Activated CD4-positive, alpha-beta T cell treated with anti-CD3 and anti-CD28 coated beads, Interleukin-2, amount 50 U/mL, for 1 hour (primary cell): ENCODE data around the gene CYP2W1.
"Not testable (repeated sequence)": the region's sequence is repeated elsewhere in the genome, so short reads cannot be mapped to it uniquely, and the experiment has no call there.

Experiments
- DNase-seq: peaks from one replicate; pipeline ENCODE4 v3.0.0-alpha.2; 2020

The CYP2W1 gene

DNA sequence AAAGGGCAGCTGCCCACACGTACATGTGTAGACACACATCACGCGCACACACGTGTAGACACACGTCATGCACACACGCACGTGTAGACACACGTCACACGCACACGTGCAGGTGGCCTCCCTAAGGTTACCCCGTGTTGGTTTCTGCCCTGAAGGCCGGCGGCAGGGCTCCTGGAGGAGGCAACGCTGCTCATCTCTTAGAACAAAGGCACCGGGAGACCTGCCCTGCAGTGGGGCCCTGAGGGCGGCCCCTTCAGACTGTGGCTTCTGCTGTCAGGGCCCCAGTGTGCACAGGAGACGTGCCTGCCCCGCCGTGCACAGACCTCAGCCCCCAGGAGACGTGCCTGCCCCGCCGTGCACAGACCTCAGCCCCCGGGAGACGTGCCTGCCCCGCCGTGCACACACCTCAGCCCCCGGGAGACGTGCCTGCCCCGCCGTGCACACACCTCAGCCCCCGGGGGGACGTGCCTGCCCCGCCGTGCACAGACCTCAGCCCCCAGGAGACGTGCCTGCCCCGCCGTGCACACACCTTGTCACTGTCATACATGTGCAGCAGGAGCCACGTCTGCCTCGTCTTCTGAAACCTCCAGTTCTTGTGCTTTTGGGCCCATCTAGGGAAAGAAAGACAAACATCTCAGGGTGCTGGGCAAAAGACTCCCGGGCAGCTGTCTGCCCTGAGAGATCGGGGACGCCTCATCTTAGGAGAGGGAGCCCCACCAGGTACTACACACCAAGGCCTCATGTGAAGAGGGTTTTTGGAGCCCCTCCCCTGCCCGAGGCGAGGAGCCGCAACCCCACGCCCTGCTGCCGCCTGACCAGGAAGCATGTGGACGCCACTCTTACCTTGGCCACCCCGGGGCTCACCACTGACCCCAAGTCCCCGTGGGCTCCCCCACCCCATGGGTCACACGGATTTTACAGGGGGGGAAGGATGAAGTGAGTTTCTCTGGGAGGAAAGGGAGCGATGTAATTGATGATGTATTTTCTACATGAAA lies 17.3 kb downstream of the CYP2W1 start:
- DNase-seq: no peak

- DNase-seq: not testable (repeated sequence)
Measured at GRCh38 chr7:1001069-1001770, 18.2 kb downstream of the CYP2W1 start.

- not testable (repeated sequence) for DNase-seq
Measured at GRCh38 chr7:1002026-1002425, 19.0 kb downstream of the CYP2W1 start.

DNA sequence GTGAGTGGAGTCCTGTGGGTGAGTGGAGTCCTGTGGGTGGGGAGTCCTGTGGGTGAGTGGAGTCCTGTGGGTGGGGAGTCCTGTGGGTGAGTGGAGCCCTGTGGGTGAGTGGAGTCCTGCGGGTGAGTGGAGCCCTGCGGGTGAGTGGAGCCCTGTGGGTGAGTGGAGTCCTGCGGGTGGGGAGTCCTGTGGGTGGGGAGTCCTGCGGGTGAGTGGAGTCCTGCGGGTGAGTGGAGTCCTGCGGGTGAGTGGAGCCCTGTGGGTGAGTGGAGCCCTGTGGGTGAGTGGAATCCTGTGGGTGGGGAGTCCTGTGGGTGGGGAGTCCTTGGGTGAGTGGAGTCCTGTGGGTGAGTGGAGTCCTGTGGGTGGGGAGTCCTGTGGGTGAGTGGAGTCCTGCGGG lies 19.5 kb downstream of the CYP2W1 start:
- DNase-seq: not testable (repeated sequence)

DNA sequence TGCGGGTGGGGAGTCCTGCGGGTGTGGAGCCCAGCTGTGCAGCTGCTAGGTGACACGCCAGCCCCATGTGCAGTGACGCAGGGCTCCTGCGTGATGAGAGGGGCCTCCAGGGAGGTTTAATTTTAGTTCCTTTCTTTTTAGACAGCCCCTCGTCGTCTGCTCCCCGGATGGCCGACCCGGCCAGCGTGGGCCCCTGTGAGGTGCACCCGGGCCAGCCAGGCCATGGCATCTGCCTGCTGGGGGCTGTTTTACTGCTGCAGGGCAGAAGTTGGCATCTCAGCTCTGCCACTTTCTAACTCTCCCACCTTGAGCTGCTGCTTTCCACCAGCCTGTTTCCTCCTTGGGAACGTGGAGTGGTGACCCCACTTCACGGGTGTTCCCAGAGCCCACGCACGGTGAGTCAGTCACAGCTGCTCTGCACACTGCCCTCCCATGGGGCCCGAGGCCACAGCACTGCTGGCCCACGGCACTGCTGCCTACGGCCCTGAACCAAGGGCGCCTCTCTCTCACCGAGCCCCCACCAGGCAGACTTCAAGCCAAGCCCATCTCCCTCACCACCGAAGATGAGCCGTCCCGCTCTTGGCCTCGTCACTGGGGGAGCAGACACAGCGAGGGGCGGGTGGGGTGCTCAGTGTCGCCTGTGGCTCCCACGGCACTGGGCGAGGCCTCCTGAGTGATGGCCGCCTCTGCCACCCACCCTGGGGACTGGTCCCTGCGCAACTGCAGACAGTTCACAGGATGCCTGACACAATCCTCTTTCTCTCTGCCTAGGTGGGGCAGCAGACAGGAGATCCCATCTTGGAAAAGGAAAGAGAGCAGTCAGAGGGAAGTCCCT lies 21.3 kb downstream of the CYP2W1 start:
- no peak for DNase-seq

- DNase-seq: no peak
Measured at GRCh38 chr7:1005303-1005702, 22.3 kb downstream of the CYP2W1 start.

GRCh38 chr7:1007901-1008300 lies 24.9 kb downstream of the CYP2W1 start:
- DNase-seq: no peak

GRCh38 chr7:1008733-1009363 lies 25.9 kb downstream of the CYP2W1 start:
- DNase-seq: no peak

DNA sequence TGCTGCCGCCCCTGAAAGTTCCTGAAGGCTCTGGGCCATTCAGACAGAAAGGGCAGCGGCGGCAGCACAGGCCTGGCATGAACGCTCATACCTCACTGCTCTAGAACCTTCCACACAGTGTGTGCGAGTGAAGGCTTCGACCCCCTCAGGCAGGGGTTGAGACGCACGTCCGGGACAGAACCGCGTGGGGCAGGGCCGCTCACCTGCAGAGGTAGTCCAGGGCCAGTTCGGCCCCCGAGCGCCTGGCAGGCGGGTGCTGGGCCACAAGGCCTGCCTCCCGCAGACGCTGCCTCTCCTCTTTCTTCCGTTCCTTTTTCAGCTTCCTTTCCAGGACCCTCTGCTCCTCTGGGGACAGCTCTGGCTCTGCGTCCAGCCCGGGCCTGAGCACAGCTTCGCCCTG lies 26.8 kb downstream of the CYP2W1 start:
- no peak for DNase-seq

DNA sequence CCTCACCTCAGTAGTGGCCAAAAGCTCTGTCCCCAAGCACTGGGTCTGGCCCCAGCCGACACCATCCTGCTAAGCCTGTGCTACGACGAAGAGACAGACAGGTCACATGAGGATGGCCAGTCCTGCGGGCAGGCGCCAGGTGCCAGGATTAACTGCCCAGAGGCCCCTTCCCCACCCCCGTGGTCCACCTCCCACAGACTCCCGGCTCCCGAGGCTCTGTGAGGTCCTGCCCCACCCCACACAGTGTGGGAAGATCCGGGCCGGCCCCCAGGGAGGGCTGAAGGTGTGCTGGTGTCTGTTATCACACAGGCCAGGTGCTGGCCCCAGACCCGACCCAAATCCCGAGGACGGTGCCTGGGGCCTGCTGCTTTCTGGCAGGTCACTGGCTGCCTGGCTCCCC lies 27.2 kb downstream of the CYP2W1 start:
- no peak for DNase-seq

DNA sequence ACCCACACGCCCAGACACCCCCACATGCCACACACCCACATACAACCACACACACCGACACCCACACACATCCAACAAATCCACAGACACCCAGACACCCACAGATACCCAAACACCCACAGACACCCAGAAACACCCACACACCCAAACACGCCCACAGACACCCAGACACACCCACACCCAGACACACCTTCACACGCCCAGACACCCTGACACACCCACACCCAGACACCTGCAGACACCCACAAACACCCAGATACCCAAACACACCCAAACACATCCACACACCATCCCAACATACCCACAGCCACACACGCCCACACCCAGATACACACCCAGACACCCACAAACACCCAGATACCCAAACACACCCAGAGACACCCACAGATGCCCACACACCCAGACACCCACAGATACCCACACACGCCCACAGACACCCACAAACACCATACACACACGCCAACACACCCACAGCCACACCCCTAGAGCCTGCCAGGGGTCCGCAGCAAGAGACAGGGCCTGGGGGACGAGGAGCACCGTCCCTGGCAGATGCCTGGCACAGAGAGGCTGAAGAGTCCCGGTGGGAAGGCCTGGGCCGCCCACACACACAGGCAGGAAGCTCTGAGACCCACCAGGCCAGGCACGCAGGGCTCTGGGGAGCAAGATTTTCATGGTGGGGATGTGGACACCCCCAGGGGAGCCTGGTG lies 28.5 kb downstream of the CYP2W1 start:
- no peak for DNase-seq

DNA sequence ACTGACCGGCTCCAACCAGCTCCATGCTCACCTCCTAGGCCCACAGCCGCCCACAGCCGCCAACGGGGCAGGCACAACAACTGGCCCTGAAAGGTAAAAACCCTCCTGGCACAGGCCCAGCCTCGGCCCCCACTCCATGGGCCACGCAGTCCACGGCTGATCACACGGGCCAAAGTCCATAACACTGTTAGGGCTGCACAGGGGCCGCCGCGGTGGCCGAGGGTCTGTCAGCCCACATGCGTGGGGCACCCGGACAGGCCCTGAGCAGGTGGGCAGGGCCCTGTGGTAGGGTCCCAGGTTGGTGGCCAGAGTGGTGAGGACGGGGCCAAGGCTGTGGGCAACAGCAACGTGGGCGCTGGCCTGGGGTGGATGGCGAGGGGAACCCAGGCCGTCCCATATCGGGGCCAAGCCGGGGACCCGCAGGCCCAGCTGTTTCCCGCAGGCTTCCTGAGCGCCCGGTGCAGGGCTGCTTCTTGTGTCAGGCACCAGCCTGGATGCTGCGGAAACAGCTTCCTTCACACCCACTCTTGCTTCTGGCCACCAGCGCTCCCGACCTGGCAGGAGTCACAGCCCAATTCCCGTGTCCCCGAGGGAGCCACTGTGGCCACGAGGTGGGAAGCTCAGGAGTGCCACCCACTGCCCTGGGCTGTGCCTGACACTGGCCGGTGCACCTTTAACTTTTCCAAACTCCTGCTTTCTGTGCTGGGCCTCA lies 29.2 kb downstream of the CYP2W1 start:
- no peak for DNase-seq

- DNase-seq: no peak
Measured at GRCh38 chr7:1012716-1013095, 29.7 kb downstream of the CYP2W1 start.

- DNase-seq: no peak
Measured at GRCh38 chr7:1013581-1013980, 30.6 kb downstream of the CYP2W1 start.

GRCh38 chr7:1014681-1015080 lies 31.7 kb downstream of the CYP2W1 start:
- no peak for DNase-seq

DNA sequence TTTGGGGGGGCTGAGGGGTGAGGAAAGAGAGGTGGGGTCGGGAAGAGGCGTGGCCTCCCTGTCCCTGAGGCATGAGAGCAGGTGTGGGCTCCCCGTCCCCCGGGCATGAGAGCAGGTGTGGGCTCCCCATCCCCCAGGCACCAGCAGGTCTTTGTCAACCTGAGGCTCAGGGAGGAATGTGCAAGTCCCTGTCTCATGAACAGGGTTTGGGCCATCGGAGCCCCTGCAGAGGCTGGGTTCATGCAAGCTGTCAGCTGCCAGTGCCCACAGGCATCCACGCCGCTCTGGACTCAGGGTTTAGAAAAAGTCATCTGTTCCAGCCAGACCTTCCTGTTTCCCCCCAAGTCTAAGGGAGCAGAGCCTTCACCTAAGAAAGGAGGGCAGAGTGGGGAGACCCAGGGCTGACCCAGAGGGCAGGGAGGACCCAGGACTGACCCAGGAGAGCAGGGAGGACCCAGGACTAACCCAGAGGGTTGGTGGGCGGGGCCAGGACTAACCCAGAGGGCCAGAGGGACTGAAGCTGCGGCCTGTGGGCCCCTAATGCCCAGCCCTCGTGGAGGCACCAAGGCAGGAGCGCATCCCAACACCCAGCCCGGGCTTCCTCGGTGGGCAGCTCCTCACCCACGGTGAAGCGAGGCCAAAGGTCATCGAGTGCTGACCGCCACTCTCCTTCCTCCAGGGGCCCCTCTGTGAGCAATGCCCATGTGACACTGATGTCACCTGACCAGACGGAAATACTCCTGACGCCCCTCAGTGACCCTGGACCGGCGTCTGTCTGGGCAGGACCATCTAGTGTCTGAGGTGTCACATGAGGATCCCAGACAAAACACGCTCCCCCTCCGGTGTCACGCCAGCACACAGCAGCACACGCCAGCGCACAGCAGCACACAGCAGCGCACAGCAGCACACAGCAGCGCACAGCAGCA lies 32.5 kb downstream of the CYP2W1 start:
- no peak for DNase-seq

DNA sequence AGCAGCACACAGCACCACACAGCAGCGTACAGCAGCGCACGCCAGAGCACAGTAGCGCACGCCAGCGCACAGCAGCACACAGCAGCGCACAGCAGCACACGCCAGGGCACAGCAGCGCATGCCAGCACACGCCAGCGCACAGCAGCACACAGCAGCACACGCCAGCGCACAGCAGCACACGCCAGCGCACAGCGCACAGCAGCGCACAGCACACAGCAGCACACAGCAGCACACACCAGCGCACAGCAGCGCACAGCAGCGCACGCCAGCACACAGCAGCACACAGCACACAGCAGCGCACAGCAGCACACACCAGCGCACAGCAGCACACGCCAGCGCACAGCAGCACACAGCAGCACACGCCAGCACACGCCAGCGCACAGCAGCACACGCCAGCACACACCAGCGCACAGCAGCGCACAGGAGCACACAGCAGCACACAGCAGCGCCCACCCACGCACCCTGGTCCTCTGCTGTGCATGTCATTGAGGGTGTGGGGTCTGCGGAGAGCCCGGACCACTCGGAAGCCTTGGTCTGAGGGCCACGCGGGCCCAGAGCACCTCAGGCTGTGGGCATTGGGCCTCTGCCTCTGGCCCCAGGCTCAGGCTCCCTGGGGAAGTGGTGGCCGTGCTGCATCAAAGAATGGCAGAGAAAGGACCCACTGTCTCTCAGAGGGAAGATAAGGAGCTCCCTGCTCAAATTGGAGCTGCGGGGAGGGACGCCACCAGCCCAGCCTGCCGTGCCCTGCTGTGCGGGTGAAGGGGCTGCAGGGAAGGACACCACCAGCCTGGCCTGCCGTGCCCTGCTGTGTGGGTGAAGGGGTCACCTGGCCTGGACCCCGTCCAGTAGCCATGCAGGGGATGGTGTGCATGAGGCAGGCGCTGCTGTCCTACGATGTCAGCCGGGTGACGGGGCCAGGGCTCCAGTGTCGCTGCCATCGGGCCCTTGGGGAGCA lies 33.9 kb downstream of the CYP2W1 start:
- no peak for DNase-seq

GRCh38 chr7:1017586-1018333 lies 34.8 kb downstream of the CYP2W1 start:
- DNase-seq: no peak
